Type B pancreatic cell (in vitro differentiated cells): ENCODE results near the gene STPG2. TPM values are rescaled to one million over a fixed set of nuclear protein-coding genes. Genes with fewer than 3 reads are reported as not detected.

ENCODE experiments used
- DNase-seq: peaks from one replicate; pipeline ENCODE4 v3.0.0; 2021; ENCODE audit warnings: mixed read lengths; ENCODE audit not compliant: unreplicated experiment; ENCODE audit errors: extremely low spot score
- H3K27ac Mint-ChIP-seq: 2 replicates; pipeline ENCODE4 v1.8.0; 2021; ENCODE audit warnings: mild to moderate bottlenecking, mixed read lengths
- H3K27me3 Mint-ChIP-seq: 2 replicates; pipeline ENCODE4 v1.8.0; 2021; ENCODE audit warnings: mixed read lengths
- H3K36me3 Mint-ChIP-seq: 2 replicates; pipeline ENCODE4 v1.8.0; 2021; ENCODE audit warnings: mixed read lengths
- H3K4me1 Mint-ChIP-seq: one replicate; pipeline ENCODE4 v1.8.0; 2021; ENCODE audit warnings: mixed read lengths; ENCODE audit not compliant: unreplicated experiment
- H3K4me3 Mint-ChIP-seq: 2 replicates; pipeline ENCODE4 v1.8.0; 2021; ENCODE audit warnings: mild to moderate bottlenecking, mixed read lengths
- H3K9me3 Mint-ChIP-seq: 2 replicates; pipeline ENCODE4 v1.8.0; 2021; ENCODE audit warnings: mixed read lengths
- total RNA-seq: library from RNA; stranded (reverse); gene quantifications from 2 replicates; pipeline ENCODE4 v1.2.1, GENCODE V29; 2021; ENCODE audit warnings: low replicate concordance
- TF ChIP-seq, protein P1 (sequence below): fragments of 200-600 bp; sonication (generic); conservative IDR thresholded peaks from 2 replicates; pipeline ENCODE4 v1.5.0; 2021; ENCODE audit warnings: antibody characterized with exemption, mild to moderate bottlenecking

Gene STPG2
- total RNA-seq, 1 donor from 2014 or later, result 0.29 TPM

DNA sequence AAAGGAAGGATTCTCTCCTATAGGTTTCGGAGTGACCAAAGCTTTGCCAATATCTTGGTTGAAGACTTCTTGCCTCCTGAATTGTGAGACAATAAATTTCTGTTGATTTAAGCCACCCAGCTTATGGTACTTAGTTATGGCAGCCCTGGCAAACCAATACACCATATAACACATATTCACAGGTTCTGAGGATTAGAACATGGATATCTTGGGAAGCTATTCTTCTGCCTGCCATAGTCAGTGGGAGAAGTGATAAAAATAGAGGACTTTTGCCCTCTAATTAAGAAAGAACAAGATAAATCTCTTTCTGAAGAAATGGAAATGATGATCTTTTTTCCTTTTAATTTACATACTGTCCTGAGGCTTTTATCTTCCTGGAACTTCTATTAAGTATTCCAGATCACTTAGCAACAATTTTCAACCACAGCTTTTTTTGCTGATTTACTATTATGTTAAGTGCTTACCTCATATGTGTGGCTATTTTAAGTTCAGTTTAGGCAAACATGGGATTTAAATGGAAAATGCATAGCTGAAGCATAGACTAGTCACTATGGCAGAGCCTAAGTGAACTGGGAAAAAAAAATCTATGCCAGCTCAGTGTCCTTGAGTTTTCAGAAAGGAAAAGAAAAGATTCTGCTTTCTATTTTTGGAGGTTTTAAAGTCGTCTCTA lies 381.7 kb downstream of the STPG2 start:
- TF ChIP-seq, protein P1, sequence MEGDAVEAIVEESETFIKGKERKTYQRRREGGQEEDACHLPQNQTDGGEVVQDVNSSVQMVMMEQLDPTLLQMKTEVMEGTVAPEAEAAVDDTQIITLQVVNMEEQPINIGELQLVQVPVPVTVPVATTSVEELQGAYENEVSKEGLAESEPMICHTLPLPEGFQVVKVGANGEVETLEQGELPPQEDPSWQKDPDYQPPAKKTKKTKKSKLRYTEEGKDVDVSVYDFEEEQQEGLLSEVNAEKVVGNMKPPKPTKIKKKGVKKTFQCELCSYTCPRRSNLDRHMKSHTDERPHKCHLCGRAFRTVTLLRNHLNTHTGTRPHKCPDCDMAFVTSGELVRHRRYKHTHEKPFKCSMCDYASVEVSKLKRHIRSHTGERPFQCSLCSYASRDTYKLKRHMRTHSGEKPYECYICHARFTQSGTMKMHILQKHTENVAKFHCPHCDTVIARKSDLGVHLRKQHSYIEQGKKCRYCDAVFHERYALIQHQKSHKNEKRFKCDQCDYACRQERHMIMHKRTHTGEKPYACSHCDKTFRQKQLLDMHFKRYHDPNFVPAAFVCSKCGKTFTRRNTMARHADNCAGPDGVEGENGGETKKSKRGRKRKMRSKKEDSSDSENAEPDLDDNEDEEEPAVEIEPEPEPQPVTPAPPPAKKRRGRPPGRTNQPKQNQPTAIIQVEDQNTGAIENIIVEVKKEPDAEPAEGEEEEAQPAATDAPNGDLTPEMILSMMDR, result no peak
- no peaks in the 10 kb centered on the region for H3K9me3 Mint-ChIP-seq
- no peaks in the 10 kb centered on the region for H3K36me3 Mint-ChIP-seq
- H3K4me1 Mint-ChIP-seq, result no peaks in the 10 kb centered on the region
- DNase-seq, result no peak
- H3K27me3 Mint-ChIP-seq, result no peaks in the 10 kb centered on the region
- H3K27ac Mint-ChIP-seq, result no peak overlapping the region
- no peak overlapping the region for H3K4me3 Mint-ChIP-seq

DNA sequence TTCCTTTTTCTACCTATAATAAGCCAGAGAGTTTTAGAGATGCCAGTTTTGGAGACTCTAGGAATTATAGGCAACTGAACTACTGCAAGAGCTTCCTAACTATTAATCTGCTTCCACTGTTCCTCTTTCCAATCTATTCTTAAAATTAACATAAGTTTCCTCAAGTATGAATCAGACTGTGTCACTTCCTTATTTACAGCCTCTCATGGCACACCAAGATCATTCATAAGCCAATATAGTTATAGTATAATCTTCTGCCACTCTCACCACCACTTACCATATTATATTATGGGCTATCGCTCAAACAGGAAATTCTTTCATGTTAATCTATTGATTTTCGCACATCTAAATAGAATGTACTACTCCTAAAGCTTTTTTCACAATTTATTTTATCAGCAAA lies 383.5 kb downstream of the STPG2 start:
- TF ChIP-seq, protein P1, result no peak
- no peak overlapping the region for H3K27ac Mint-ChIP-seq
- no peak overlapping the region for H3K4me3 Mint-ChIP-seq
- H3K4me1 Mint-ChIP-seq, result no peaks in the 10 kb centered on the region
- H3K27me3 Mint-ChIP-seq, result no peaks in the 10 kb centered on the region
- DNase-seq, result no peak
- H3K36me3 Mint-ChIP-seq, result no peaks in the 10 kb centered on the region
- H3K9me3 Mint-ChIP-seq, result no peaks in the 10 kb centered on the region

DNA sequence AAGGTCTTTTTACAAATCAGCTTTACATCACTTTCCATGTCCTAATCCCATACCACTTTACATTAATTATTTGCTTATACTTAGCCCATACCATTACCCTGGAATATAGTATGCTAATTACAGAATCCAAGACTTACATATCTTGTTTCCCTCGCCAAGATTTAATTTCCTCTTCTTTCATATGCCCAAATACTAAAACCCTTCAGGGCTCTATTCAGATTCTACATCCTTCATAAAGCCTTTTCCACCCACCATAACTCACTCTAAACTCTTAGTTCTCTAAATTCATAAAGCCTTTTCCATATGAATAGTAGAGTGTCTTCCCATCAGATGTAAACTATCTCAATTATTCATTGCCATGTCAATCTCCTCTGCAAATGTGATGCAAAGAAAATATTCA lies 390.7 kb downstream of the STPG2 start:
- Mint-ChIP-seq H3K4me3 (no peak overlapping the region), H3K27me3 (no peaks in the 10 kb centered on the region), H3K9me3 (no peaks in the 10 kb centered on the region), H3K4me1 (no peaks in the 10 kb centered on the region), H3K36me3 (no peaks in the 10 kb centered on the region), H3K27ac (no peak overlapping the region)
- no peak for DNase-seq
- TF ChIP-seq, protein P1, result no peak

DNA sequence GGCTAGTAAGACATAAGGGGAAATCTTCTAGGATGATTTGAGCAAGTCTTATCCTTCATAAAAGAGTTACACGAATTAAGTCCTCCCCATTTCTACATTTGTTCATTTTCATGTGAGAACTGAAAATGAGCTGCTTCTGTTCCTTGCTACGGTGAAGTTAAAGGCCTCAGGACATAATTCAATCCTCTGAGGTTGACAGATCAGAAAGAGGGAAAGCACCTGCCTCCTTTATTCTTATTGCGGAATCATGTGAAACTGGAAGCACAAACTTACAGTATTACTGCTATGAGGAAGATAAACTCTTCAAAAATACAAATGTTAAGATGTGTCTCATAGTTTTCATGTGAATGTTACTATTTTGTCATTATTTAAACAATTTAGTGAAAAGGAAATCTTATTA lies 395.3 kb downstream of the STPG2 start:
- Mint-ChIP-seq H3K27ac (no peak overlapping the region), H3K36me3 (no peaks in the 10 kb centered on the region)
- TF ChIP-seq, protein P1, result no peak

DNA sequence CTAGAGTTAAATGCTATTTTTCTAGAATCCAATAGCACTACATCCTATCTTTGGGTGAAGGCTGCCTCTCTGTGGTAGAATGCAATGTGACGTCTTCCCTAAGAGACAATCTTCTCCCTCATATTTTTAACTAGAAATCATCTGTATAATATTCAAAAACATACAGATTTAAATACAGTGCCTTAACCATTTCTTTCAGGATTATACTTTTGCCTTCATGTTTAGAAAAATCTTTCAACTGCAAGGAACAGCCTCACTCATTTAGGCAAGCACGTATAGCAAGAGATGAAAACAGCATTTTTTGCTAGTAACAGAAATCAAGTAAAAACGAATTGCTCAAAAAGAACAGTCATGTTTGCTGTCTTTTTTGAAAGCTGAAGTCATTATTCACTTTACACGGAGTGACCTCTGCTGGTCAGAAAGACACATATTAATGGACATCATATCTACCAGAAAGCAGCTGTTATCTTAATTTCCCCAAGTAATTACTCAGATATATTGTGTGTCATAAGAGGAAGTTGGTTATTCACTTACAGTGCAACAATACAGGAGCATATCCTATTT lies 422.3 kb downstream of the STPG2 start:
- Mint-ChIP-seq H3K27ac (no peak overlapping the region), H3K4me1 (peaks cover 10% of the 10 kb centered on the region), H3K36me3 (peaks cover 3% of the 10 kb centered on the region), H3K27me3 (peaks cover 2% of the 10 kb centered on the region), H3K9me3 (peaks cover 4% of the 10 kb centered on the region), H3K4me3 (no peak overlapping the region)
- no peak for DNase-seq
- TF ChIP-seq, protein P1, result peak; percentile 70

More for the DNA sequence above, 395.3 kb downstream of the STPG2 start:
- DNase-seq, result no peak
- Mint-ChIP-seq H3K4me1 (no peaks in the 10 kb centered on the region), H3K9me3 (no peaks in the 10 kb centered on the region), H3K27me3 (no peaks in the 10 kb centered on the region), H3K4me3 (no peak overlapping the region)
